Activated CD8-positive, alpha-beta T cell treated with anti-CD3 and anti-CD28 coated beads for 36 hours (primary cell): ENCODE measurements around the gene TPM2. TPM values are rescaled to one million over a fixed set of nuclear protein-coding genes. Genes with fewer than 3 reads are reported as not detected.

Experiments
- ATAC-seq: fragments of 200-7000 bp; cut with Tn5 transposase; one replicate; pipeline ENCODE4 v1.10.0; 2021; ENCODE audit warnings: mild to moderate bottlenecking, moderate library complexity
- CTCF ChIA-PET: fragments of 350-600 bp; sonication (Branson Sonifier 250); formaldehyde crosslinking; loops from one replicate; lab custom pipeline; 2021; ENCODE audit warnings: antibody characterized with exemption; lab: Charles Lee
- POLR2A ChIA-PET: fragments of 350-600 bp; sonication (Branson Sonifier 250); formaldehyde crosslinking; loops from one replicate; lab custom pipeline; 2021; ENCODE audit warnings: antibody characterized with exemption; lab: Charles Lee
- DNase-seq: peaks from one replicate; pipeline ENCODE4 v3.0.0-alpha.2; 2020
- H3K27ac Mint-ChIP-seq: one replicate; pipeline ENCODE4 v1.8.0; 2021; ENCODE audit warnings: mild to moderate bottlenecking, mixed read lengths
- H3K27me3 Mint-ChIP-seq: one replicate; pipeline ENCODE4 v1.8.0; 2021; ENCODE audit warnings: mixed read lengths
- H3K36me3 Mint-ChIP-seq: one replicate; pipeline ENCODE4 v1.8.0; 2021; ENCODE audit warnings: low read depth, mixed read lengths
- H3K4me1 Mint-ChIP-seq: one replicate; pipeline ENCODE4 v1.8.0; 2021; ENCODE audit warnings: low read depth, mixed read lengths
- H3K4me3 Mint-ChIP-seq: one replicate; pipeline ENCODE4 v1.8.0; 2021; ENCODE audit warnings: mild to moderate bottlenecking, moderate library complexity, mixed read lengths
- H3K9me3 Mint-ChIP-seq: one replicate; pipeline ENCODE4 v1.8.0; 2021; ENCODE audit warnings: mixed read lengths
- intact Hi-C: fragments of 100-400 bp; cut with micrococcal nuclease; formaldehyde crosslinking; loops from one replicate; pipeline ENCODE4 v1.10.0; 2022
- total RNA-seq, 2 experiments: library from RNA; stranded (reverse); gene quantifications; one replicate each; pipeline ENCODE4 v1.2.3, GENCODE V29; 2021
- TF ChIP-seq, protein P1 (sequence below): fragments of 200-600 bp; IDR thresholded peaks from one replicate; pipeline ENCODE4 v1.8.0; 2022; ENCODE audit warnings: antibody characterized with exemption, mild to moderate bottlenecking

The TPM2 gene
- total RNA-seq, 2 experiments from 2014 or later, result 4.8 to 5.3 TPM

DNA sequence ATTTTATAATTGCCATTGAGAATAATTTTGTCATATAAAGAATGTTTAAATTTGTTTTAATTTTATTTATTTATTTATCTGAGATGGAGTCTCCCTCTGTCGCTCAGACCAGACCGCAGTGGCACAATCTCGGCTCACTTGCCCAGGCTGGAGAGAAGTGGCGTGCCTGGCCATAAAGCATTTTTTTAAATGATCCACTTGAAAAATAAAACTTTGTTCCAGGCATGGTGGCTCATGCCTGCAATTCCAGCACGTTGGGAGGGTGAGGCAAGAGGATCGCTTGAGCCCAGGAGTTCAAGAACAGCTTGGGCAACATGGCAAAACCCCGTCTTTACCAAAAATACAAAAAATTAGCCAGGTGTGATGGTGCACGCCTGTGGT lies 36.9 kb downstream of the TPM2 start:
- POLR2A ChIA-PET, result no interaction called here
- intact Hi-C loops, result loop anchor here (10.0 kb wide), 1 partner anchor 162 kb away; the partner anchor contains the start of genes HINT2 and SPAG8
- H3K36me3 Mint-ChIP-seq, result peaks cover 22% of the 10 kb centered on the region

GRCh38 chr9:35651956-35652828 lies 37.5 kb downstream of the TPM2 start:
- peaks cover 50% of the 10 kb centered on the region for H3K4me1 Mint-ChIP-seq
- no peaks in the 10 kb centered on the region for H3K9me3 Mint-ChIP-seq
- intact Hi-C loops, result loop anchor here (10.0 kb wide), 1 partner anchor 163 kb away; the partner anchor contains the start of genes HINT2 and SPAG8
- ChIA-PET POLR2A (interaction anchor here (0.6 kb wide), 1 partner anchor 12 kb away, joined by 3 read pairs; the partner anchor contains the start of gene ARHGEF39), CTCF (interaction anchor here (1.9 to 7.7 kb wide), 2 partner anchors 13 to 41 kb away, joined by 4 to 62 read pairs; no protein-coding TSS in a partner anchor)
- peak overlapping the region; percentile 85 for H3K4me3 Mint-ChIP-seq
- no peak for DNase-seq
- H3K27me3 Mint-ChIP-seq, result no peaks in the 10 kb centered on the region
- TF ChIP-seq, protein P1, sequence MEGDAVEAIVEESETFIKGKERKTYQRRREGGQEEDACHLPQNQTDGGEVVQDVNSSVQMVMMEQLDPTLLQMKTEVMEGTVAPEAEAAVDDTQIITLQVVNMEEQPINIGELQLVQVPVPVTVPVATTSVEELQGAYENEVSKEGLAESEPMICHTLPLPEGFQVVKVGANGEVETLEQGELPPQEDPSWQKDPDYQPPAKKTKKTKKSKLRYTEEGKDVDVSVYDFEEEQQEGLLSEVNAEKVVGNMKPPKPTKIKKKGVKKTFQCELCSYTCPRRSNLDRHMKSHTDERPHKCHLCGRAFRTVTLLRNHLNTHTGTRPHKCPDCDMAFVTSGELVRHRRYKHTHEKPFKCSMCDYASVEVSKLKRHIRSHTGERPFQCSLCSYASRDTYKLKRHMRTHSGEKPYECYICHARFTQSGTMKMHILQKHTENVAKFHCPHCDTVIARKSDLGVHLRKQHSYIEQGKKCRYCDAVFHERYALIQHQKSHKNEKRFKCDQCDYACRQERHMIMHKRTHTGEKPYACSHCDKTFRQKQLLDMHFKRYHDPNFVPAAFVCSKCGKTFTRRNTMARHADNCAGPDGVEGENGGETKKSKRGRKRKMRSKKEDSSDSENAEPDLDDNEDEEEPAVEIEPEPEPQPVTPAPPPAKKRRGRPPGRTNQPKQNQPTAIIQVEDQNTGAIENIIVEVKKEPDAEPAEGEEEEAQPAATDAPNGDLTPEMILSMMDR, result no peak
- peak overlapping the region; percentile 96 for H3K27ac Mint-ChIP-seq
- ATAC-seq, result no peak
- peaks cover 21% of the 10 kb centered on the region for H3K36me3 Mint-ChIP-seq

More for the DNA sequence above, 36.9 kb downstream of the TPM2 start:
- Mint-ChIP-seq H3K4me1 (peaks cover 49% of the 10 kb centered on the region), H3K27me3 (peaks cover under 1% of the 10 kb centered on the region), H3K9me3 (no peaks in the 10 kb centered on the region), H3K4me3 (no peak overlapping the region), H3K27ac (no peak overlapping the region)
- no peak for DNase-seq
- CTCF ChIA-PET, result interaction anchor here (1.9 kb wide), 1 partner anchor 14 kb away, joined by 4 read pairs; no protein-coding TSS in a partner anchor
- TF ChIP-seq, protein P1, result no peak
- ATAC-seq, result no peak

DNA sequence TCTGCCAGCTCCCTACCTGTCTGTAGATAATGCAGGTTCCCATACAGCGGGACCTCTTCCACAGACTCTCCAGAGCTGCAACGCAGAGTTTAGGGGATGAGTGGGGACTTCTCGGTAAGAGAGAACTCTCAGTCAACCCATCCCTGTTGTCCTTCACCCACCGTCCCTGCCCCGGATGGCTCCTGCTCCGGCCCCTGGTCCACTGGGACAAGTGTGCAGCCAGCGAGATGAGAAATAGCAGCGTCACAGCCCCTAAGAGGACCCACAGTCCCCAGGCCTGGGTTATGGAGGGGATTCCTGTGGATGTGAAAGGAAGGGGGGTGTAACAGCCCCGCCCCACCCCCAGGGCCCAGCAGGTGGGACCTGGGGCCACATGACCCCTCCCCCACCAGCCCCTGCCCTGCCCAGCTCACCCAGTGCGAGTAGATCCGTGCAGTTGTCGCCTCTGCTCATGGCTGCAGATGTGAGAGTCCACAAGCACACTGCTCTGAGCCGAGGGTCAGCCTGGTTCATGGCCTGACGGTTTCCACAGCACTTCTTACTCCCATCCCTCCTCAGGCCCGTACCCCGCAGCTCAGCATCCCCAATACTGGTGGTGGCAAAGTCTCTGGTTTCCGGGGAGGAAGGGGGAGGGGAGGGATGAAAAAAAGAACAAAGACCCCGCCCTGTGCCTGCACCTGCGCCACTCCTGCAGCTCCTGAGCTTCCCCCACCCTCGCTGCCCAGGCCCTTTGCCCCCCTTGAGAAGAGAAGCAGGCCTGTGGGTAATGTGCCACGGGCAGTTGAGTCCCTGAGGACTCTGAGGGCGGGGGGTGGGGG lies 39.2 kb downstream of the TPM2 start, which contains the start of gene SIT1:
Gene SIT1 (minus strand): TSS at position 591 of the 818 bp plus-strand sequence. CDS start 78 bp downstream, at position 513.
- Mint-ChIP-seq H3K27ac (peak within 1 kb of the TSS; percentile 96), H3K4me1 (peaks cover 41% of the 10 kb centered on the region), H3K27me3 (no peaks in the 10 kb centered on the region), H3K36me3 (peaks cover 25% of the 10 kb centered on the region), H3K9me3 (no peaks in the 10 kb centered on the region), H3K4me3 (peak within 1 kb of the TSS; percentile 85)
- ChIA-PET CTCF (interaction anchor here (1.0 to 7.7 kb wide), 8 partner anchors 8 to 81 kb away, joined by 3 to 98 read pairs (median 24); partner anchors contain the start of genes CCDC107, CD72 and RMRP), POLR2A (interaction anchor here (1.2 to 6.4 kb wide), 5 partner anchors 6 to 81 kb away, joined by 3 to 64 read pairs (median 4); partner anchors contain the start of genes CCDC107 and RMRP)
- peak; percentile 73 for DNase-seq
- TF ChIP-seq, protein P1, result no peak
- ATAC-seq, result peak; percentile 20
- intact Hi-C loops, result loop anchor here (10.0 kb wide), 1 partner anchor 164 kb away; the partner anchor contains the start of genes HINT2 and SPAG8

GRCh38 chr9:35649431-35650340 lies 40.0 kb downstream of the TPM2 start:
- Mint-ChIP-seq H3K9me3 (no peaks in the 10 kb centered on the region), H3K27ac (peak overlapping the region; percentile 96), H3K27me3 (no peaks in the 10 kb centered on the region), H3K36me3 (peaks cover 25% of the 10 kb centered on the region), H3K4me3 (peak overlapping the region; percentile 85), H3K4me1 (peaks cover 43% of the 10 kb centered on the region)
- intact Hi-C loops, result loop anchor here (2.0 to 10.0 kb wide), 2 partner anchors 31 to 165 kb away; partner anchors contain the start of genes CD72, HINT2 and SPAG8
- CTCF ChIA-PET, result interaction anchor here (1.0 to 7.7 kb wide), 10 partner anchors 9 to 81 kb away, joined by 3 to 98 read pairs (median 24); partner anchors contain the start of genes CCDC107, CD72 and RMRP
- DNase-seq (peak; percentile 66), ATAC-seq (peak; percentile 7)
- TF ChIP-seq, protein P1, result no peak
- POLR2A ChIA-PET, result interaction anchor here (1.2 to 6.4 kb wide), 6 partner anchors 7 to 81 kb away, joined by 3 to 64 read pairs (median 4); partner anchors contain the start of genes CCDC107 and RMRP
